Endothelial cell (in vitro differentiated cells): Measurements from ENCODE around the gene ZNF335. TPM values are rescaled to one million over a fixed set of nuclear protein-coding genes. Genes with fewer than 3 reads are reported as not detected.
"Not testable (repeated sequence)": the region's sequence is repeated elsewhere in the genome, so short reads cannot be mapped to it uniquely, and the experiment has no call there.

Source experiments
- DNase-seq: peaks from one replicate; pipeline ENCODE4 v3.0.0; 2021; ENCODE audit warnings: low spot score
- H3K27ac Mint-ChIP-seq: one replicate; pipeline ENCODE4 v1.8.0; 2021; ENCODE audit warnings: mixed read lengths, inconsistent platforms; ENCODE audit not compliant: unreplicated experiment
- H3K27me3 Mint-ChIP-seq: one replicate; pipeline ENCODE4 v1.8.0; 2021; ENCODE audit warnings: mild to moderate bottlenecking, moderate library complexity, mixed read lengths, inconsistent platforms; ENCODE audit not compliant: unreplicated experiment
- H3K36me3 Mint-ChIP-seq: one replicate; pipeline ENCODE4 v1.8.0; 2021; ENCODE audit warnings: mild to moderate bottlenecking, low read depth, mixed read lengths, inconsistent platforms; ENCODE audit not compliant: unreplicated experiment
- H3K4me1 Mint-ChIP-seq: one replicate; pipeline ENCODE4 v1.8.0; 2021; ENCODE audit warnings: mild to moderate bottlenecking, mixed read lengths, inconsistent platforms; ENCODE audit not compliant: unreplicated experiment
- H3K4me3 Mint-ChIP-seq: one replicate; pipeline ENCODE4 v1.8.0; 2021; ENCODE audit warnings: mild to moderate bottlenecking, mixed read lengths, inconsistent platforms; ENCODE audit not compliant: unreplicated experiment
- H3K9me3 Mint-ChIP-seq: one replicate; pipeline ENCODE4 v1.8.0; 2021; ENCODE audit warnings: mixed read lengths, inconsistent platforms; ENCODE audit not compliant: unreplicated experiment
- total RNA-seq: library from RNA; stranded (reverse); fragmentation: NEBNext Ultra II Directional; extraction: Animal tissue kit (Norgen Biotek cat#: 25700); gene quantifications from one replicate; pipeline ENCODE4 v1.2.1, GENCODE V29; 2021; ENCODE audit not compliant: unreplicated experiment
- TF ChIP-seq, protein P1 (sequence below): fragments of 200-600 bp; sonication (generic); IDR thresholded peaks from one replicate; pipeline ENCODE4 v1.5.0; 2021; ENCODE audit warnings: antibody characterized with exemption; ENCODE audit not compliant: unreplicated experiment

Gene ZNF335
- total RNA-seq, 1 donor from 2014 or later, result 22.9 TPM

- H3K27me3 Mint-ChIP-seq, result peaks cover 1% of the 10 kb centered on the region
- H3K4me3 Mint-ChIP-seq, result peak overlapping the region; percentile 65
- H3K4me1 Mint-ChIP-seq, result no peaks in the 10 kb centered on the region
- TF ChIP-seq, protein P1, sequence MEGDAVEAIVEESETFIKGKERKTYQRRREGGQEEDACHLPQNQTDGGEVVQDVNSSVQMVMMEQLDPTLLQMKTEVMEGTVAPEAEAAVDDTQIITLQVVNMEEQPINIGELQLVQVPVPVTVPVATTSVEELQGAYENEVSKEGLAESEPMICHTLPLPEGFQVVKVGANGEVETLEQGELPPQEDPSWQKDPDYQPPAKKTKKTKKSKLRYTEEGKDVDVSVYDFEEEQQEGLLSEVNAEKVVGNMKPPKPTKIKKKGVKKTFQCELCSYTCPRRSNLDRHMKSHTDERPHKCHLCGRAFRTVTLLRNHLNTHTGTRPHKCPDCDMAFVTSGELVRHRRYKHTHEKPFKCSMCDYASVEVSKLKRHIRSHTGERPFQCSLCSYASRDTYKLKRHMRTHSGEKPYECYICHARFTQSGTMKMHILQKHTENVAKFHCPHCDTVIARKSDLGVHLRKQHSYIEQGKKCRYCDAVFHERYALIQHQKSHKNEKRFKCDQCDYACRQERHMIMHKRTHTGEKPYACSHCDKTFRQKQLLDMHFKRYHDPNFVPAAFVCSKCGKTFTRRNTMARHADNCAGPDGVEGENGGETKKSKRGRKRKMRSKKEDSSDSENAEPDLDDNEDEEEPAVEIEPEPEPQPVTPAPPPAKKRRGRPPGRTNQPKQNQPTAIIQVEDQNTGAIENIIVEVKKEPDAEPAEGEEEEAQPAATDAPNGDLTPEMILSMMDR, result no peak
- peaks cover 41% of the 10 kb centered on the region for H3K36me3 Mint-ChIP-seq
- DNase-seq, result no peak
- no peak overlapping the region for H3K27ac Mint-ChIP-seq
- no peaks in the 10 kb centered on the region for H3K9me3 Mint-ChIP-seq
Observed at GRCh38 chr20:45959956-45960630, 11.9 kb downstream of the ZNF335 start.

- no peaks in the 10 kb centered on the region for H3K4me1 Mint-ChIP-seq
- no peaks in the 10 kb centered on the region for H3K9me3 Mint-ChIP-seq
- no peak for DNase-seq
- H3K4me3 Mint-ChIP-seq, result no peak overlapping the region
- TF ChIP-seq, protein P1, result no peak
- peaks cover 1% of the 10 kb centered on the region for H3K27me3 Mint-ChIP-seq
- H3K36me3 Mint-ChIP-seq, result peaks cover 41% of the 10 kb centered on the region
- H3K27ac Mint-ChIP-seq, result no peak overlapping the region
Observed at GRCh38 chr20:45959126-45959525, 12.9 kb downstream of the ZNF335 start.

DNA sequence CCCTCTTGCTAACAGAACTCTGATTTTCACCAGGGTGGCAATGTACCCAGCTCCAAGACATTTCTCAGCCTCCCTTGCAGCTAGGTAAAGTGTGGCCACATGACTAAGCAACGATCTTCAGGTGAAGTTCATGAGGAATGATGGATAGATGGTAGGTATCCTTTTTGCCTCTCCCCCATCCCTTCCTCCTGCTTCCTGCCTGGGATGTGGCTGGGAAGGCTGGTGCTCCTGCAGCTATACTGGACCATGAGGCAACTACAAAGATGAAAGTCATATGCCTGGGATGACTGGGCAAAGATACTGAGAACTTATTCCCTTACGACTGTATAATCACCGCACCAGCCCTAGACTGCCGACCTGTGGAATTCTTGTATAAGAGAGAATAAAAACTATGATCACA is 13.4 kb downstream of the ZNF335 start:
- Mint-ChIP-seq H3K27me3 (peaks cover 3% of the 10 kb centered on the region), H3K9me3 (no peaks in the 10 kb centered on the region), H3K4me3 (peak overlapping the region; percentile 59), H3K4me1 (no peaks in the 10 kb centered on the region), H3K36me3 (peaks cover 45% of the 10 kb centered on the region), H3K27ac (no peak overlapping the region)
- no peak for DNase-seq
- TF ChIP-seq, protein P1, result no peak

- no peaks in the 10 kb centered on the region for H3K9me3 Mint-ChIP-seq
- DNase-seq, result no peak
- TF ChIP-seq, protein P1, result no peak
- H3K4me1 Mint-ChIP-seq, result no peaks in the 10 kb centered on the region
- H3K27ac Mint-ChIP-seq, result no peak overlapping the region
- H3K27me3 Mint-ChIP-seq, result peaks cover 4% of the 10 kb centered on the region
- no peak overlapping the region for H3K4me3 Mint-ChIP-seq
- H3K36me3 Mint-ChIP-seq, result peaks cover 38% of the 10 kb centered on the region
Observed at GRCh38 chr20:45957021-45957941, 14.7 kb downstream of the ZNF335 start.

DNA sequence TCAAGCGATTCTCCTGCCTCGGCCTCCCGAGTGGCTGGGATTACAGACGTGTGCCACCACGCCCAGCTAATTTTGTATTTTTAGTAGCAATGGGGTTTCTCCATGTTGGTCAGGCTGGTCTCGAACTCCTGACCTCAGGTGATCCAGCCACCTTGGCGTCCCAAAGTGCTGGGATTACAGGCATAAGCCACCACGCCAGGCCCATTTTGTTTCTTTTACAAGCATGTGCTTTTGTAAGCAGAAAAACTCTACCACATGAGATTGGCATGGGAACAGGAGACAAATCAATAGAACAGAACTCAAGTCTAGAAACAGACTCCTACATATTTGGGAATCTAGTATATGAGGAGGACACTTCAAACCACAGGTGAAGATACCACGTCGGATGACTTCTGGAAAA is 15.7 kb downstream of the ZNF335 start:
- not testable (repeated sequence) for H3K9me3 Mint-ChIP-seq, H3K4me1 Mint-ChIP-seq, H3K27ac Mint-ChIP-seq, DNase-seq, H3K4me3 Mint-ChIP-seq
- peaks cover 10% of the 10 kb centered on the region for H3K27me3 Mint-ChIP-seq
- peaks cover 41% of the 10 kb centered on the region for H3K36me3 Mint-ChIP-seq
